ENCODE measurements around the gene ARMC9.

GRCh38 chr2:231418820-231419640 is 220.6 kb downstream of the ARMC9 start:
- TF ChIP-seq CTCF (IDR thresholded peaks at IDR 0.05) (no peak), POLR2A (IDR thresholded peaks at IDR 0.05) (no peak)

Data from heart left ventricle (tissue), 13 donors.